Endodermal cell (in vitro differentiated cells): Measurements from ENCODE around the gene IL6ST. TPM values are rescaled to one million over a fixed set of nuclear protein-coding genes. Genes with fewer than 3 reads are reported as not detected.

Experiments used
- DNase-seq: peaks from one replicate; pipeline ENCODE4 v3.0.0-alpha.2; 2017
- H3K27ac ChIP-seq: 2 replicates; pipeline ENCODE4 v1.5.1; 2013; ENCODE audit warnings: mild to moderate bottlenecking, low read depth, low read length, moderate library complexity
- H3K27me3 ChIP-seq: 2 replicates; pipeline ENCODE4 v1.6.1; 2013; ENCODE audit warnings: mild to moderate bottlenecking, low read length, moderate library complexity; ENCODE audit not compliant: insufficient read depth, control insufficient read depth, poor library complexity, severe bottlenecking
- H3K36me3 ChIP-seq: 2 replicates; pipeline ENCODE4 v1.7.0; 2013; ENCODE audit warnings: mild to moderate bottlenecking, low read length, moderate library complexity; ENCODE audit not compliant: control insufficient read depth, insufficient read depth
- H3K4me1 ChIP-seq: one replicate; pipeline ENCODE4 v1.7.0; 2013; ENCODE audit warnings: low read length; ENCODE audit not compliant: control insufficient read depth, insufficient read depth
- H3K4me3 ChIP-seq: 2 replicates; pipeline ENCODE4 v1.5.1; 2013; ENCODE audit warnings: mild to moderate bottlenecking, low read length, moderate library complexity
- H3K9ac ChIP-seq: 2 replicates; pipeline ENCODE4 v1.6.1; 2013; ENCODE audit warnings: mild to moderate bottlenecking, low read length, moderate library complexity; ENCODE audit not compliant: poor library complexity, severe bottlenecking; ENCODE audit errors: extremely low read depth
- H3K9me3 ChIP-seq: 2 replicates; pipeline ENCODE4 v1.6.1; 2013; ENCODE audit warnings: mild to moderate bottlenecking, low read length, moderate library complexity; ENCODE audit not compliant: control insufficient read depth
- H3K27ac Mint-ChIP-seq: 2 replicates; pipeline ENCODE4 v1.8.0; 2020; ENCODE audit warnings: mixed read lengths
- H3K27me3 Mint-ChIP-seq: 2 replicates; pipeline ENCODE4 v1.8.0; 2021; ENCODE audit warnings: mild to moderate bottlenecking, mixed read lengths; ENCODE audit not compliant: insufficient read depth
- H3K36me3 Mint-ChIP-seq: 2 replicates; pipeline ENCODE4 v1.8.0; 2020; ENCODE audit warnings: low read depth, mixed read lengths
- H3K4me1 Mint-ChIP-seq: 2 replicates; pipeline ENCODE4 v1.8.0; 2020; ENCODE audit warnings: mixed read lengths
- H3K4me3 Mint-ChIP-seq: 2 replicates; pipeline ENCODE4 v1.8.0; 2020; ENCODE audit warnings: mild to moderate bottlenecking, moderate library complexity, mixed read lengths
- H3K9me3 Mint-ChIP-seq: 2 replicates; pipeline ENCODE4 v1.8.0; 2020; ENCODE audit warnings: mild to moderate bottlenecking, mixed read lengths
- CTCF ChIP-seq: fragments of 200-600 bp; sonication (generic); conservative IDR thresholded peaks from 2 replicates; pipeline ENCODE4 v1.5.0; 2021; ENCODE audit warnings: antibody characterized with exemption, mild to moderate bottlenecking
- WGBS, 2 experiments: methylation state at CpG; one replicate each; pipeline versions ENCODE4 v1.1.5 to v1.1.7; 2013; ENCODE audit warnings: missing lambda C conversion rate in 2 of 2, mixed read lengths in 1 of 2; ENCODE audit not compliant: insufficient coverage in 1 of 2, insufficient read length in 1 of 2; 5-methylcytosine and 5-hydroxymethylcytosine counted together
- total RNA-seq, 2 donors: library from RNA; stranded (reverse); fragmentation: NEBNext Ultra II Directional in 1 of 2; extraction: Animal tissue kit (Norgen Biotek cat#: 25700) in 1 of 2; gene quantifications; 2 replicates in 1 of 2; 3 replicates in 1 of 2; pipeline ENCODE4 v1.2.1, GENCODE V29; 2021

IL6ST gene
- total RNA-seq, 2 donors from 2014 or later: 26.3 to 30.4 TPM

- Mint-ChIP-seq H3K4me3 (no peak overlapping the region), H3K27me3 (peaks cover 2% of the 10 kb centered on the region), H3K9me3 (peaks cover 2% of the 10 kb centered on the region), H3K36me3 (no peaks in the 10 kb centered on the region), H3K4me1 (no peaks in the 10 kb centered on the region), H3K27ac (no peak overlapping the region)
- no peaks in the 10 kb centered on the region for H3K27me3 ChIP-seq
- H3K4me1 ChIP-seq: no peaks in the 10 kb centered on the region
- peaks cover 3% of the 10 kb centered on the region for H3K9me3 ChIP-seq
- no peak overlapping the region for H3K9ac ChIP-seq
- no peak for TF ChIP-seq CTCF
- H3K27ac ChIP-seq: no peak overlapping the region
- no peaks in the 10 kb centered on the region for H3K36me3 ChIP-seq
- DNase-seq: no peak
- H3K4me3 ChIP-seq: no peak overlapping the region
- WGBS, 2 experiments: 100% methylated on average over 2 of the region's 2 CpGs; no CpG with 5 or more reads in 1 of the 2 experiments
Observed at GRCh38 chr5:55896238-55896637, 98.5 kb downstream of the IL6ST start.

- Mint-ChIP-seq H3K27ac (no peak overlapping the region), H3K9me3 (peaks cover 4% of the 10 kb centered on the region), H3K36me3 (no peaks in the 10 kb centered on the region), H3K4me3 (no peak overlapping the region), H3K27me3 (peaks cover 2% of the 10 kb centered on the region), H3K4me1 (no peaks in the 10 kb centered on the region)
- Histone ChIP-seq H3K4me1 (no peaks in the 10 kb centered on the region), H3K36me3 (no peaks in the 10 kb centered on the region), H3K4me3 (no peak overlapping the region), H3K27me3 (no peaks in the 10 kb centered on the region), H3K9ac (no peak overlapping the region), H3K9me3 (peaks cover 6% of the 10 kb centered on the region), H3K27ac (no peak overlapping the region)
- TF ChIP-seq CTCF: no peak
- no peak for DNase-seq
- WGBS, 2 experiments: 83 to 90% methylated on average over 3 of the region's 3 CpGs
Observed at GRCh38 chr5:55895346-55895745, 99.4 kb downstream of the IL6ST start.

- Histone ChIP-seq H3K4me1 (no peaks in the 10 kb centered on the region), H3K27ac (no peak overlapping the region), H3K36me3 (no peaks in the 10 kb centered on the region), H3K4me3 (no peak overlapping the region), H3K27me3 (no peaks in the 10 kb centered on the region), H3K9ac (no peak overlapping the region), H3K9me3 (peaks cover 6% of the 10 kb centered on the region)
- 92 to 100% methylated on average over 2 to 3 of the region's 3 CpGs for WGBS, 2 experiments
- peaks cover 4% of the 10 kb centered on the region for H3K9me3 Mint-ChIP-seq
- DNase-seq: no peak
- peaks cover 2% of the 10 kb centered on the region for H3K27me3 Mint-ChIP-seq
- H3K36me3 Mint-ChIP-seq: no peaks in the 10 kb centered on the region
- no peaks in the 10 kb centered on the region for H3K4me1 Mint-ChIP-seq
- no peak overlapping the region for H3K27ac Mint-ChIP-seq
- H3K4me3 Mint-ChIP-seq: no peak overlapping the region
- no peak for TF ChIP-seq CTCF
Observed at GRCh38 chr5:55894135-55894534, 100.6 kb downstream of the IL6ST start.
